ENCODE data around the gene KANSL1. TPM values are rescaled to one million over a fixed set of nuclear protein-coding genes. Genes with fewer than 3 reads are reported as not detected.

Gene KANSL1
- total RNA-seq, 3 donors from 2014 or later = 80.2 to 107 (median 88.8) TPM

DNA sequence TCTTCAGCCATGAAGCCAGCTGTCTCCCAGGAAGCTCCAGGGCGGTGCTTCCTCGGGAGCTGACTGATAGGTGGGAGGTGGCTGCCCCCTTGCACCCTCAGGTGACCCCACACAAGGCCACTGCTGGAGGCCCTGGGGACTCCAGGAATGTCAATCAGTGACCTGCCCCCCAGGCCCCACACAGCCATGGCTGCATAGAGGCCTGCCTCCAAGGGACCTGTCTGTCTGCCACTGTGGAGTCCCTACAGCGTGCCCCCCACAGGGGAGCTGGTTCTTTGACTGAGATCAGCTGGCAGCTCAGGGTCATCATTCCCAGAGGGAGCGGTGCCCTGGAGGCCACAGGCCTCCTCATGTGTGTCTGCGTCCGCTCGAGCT lies 180.1 kb downstream of the KANSL1 start:
- ATAC-seq (no peak), DNase-seq (peak in 1 of 3 donors; percentile 33)
- Histone ChIP-seq H3K4me3 (no peak overlapping the region), H3K36me3 (ENCODE audit: low read depth) (no peaks in the 10 kb centered on the region), H3K9me3 (no peaks in the 10 kb centered on the region), H3K4me1 (ENCODE audit: low read depth) (no peaks in the 10 kb centered on the region)
- no peak for TF ChIP-seq CTCF (IDR thresholded peaks at IDR 0.05)
- intact Hi-C loops (cut with DNase I, micrococcal nuclease) = no loop called here

DNA sequence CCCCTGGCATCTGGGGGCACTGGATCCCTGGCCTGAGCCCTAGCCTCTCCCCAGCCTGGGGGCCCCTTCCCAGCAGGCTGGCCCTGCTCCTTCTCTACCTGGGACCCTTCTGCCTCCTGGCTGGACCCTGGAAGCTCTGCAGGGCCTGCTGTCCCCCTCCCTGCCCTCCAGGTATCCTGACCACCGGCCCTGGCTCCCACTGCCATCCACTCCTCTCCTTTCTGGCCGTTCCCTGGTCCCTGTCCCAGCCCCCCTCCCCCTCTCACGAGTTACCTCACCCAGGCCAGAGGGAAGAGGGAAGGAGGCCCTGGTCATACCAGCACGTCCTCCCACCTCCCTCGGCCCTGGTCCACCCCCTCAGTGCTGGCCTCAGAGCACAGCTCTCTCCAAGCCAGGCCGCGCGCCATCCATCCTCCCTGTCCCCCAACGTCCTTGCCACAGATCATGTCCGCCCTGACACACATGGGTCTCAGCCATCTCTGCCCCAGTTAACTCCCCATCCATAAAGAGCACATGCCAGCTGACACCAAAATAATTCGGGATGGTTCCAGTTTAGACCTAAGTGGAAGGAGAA lies 180.6 kb downstream of the KANSL1 start:
- no peaks in the 10 kb centered on the region for H3K36me3 ChIP-seq (ENCODE audit: low read depth)
- ATAC-seq (no peak), DNase-seq (peak in 1 of 3 donors; percentile 33)
- intact Hi-C loops (cut with DNase I, micrococcal nuclease) = no loop called here
- H3K9me3 ChIP-seq = no peaks in the 10 kb centered on the region
- H3K4me1 ChIP-seq (ENCODE audit: low read depth) = no peaks in the 10 kb centered on the region
- H3K4me3 ChIP-seq = no peak overlapping the region
- no peak for TF ChIP-seq CTCF (IDR thresholded peaks at IDR 0.05)

DNA sequence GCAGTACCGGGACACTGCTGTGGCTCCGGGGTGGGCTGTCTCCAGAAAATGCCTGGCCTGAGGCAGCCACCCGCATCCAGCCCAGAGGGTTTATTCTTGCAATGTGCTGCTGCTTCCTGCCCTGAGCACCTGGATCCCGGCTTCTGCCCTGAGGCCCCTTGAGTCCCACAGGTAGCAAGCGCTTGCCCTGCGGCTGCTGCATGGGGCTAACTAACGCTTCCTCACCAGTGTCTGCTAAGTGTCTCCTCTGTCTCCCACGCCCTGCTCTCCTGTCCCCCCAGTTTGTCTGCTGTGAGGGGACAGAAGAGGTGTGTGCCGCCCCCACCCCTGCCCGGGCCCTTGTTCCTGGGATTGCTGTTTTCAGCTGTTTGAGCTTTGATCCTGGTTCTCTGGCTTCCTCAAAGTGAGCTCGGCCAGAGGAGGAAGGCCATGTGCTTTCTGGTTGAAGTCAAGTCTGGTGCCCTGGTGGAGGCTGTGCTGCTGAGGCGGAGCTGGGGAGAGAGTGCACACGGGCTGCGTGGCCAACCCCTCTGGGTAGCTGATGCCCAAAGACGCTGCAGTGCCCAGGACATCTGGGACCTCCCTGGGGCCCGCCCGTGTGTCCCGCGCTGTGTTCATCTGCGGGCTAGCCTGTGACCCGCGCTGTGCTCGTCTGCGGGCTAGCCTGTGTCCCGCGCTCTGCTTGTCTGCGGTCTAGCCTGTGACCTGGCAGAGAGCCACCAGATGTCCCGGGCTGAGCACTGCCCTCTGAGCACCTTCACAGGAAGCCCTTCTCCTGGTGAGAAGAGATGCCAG lies 181.3 kb downstream of the KANSL1 start:
- intact Hi-C loops (cut with DNase I, micrococcal nuclease) = no loop called here

DNA sequence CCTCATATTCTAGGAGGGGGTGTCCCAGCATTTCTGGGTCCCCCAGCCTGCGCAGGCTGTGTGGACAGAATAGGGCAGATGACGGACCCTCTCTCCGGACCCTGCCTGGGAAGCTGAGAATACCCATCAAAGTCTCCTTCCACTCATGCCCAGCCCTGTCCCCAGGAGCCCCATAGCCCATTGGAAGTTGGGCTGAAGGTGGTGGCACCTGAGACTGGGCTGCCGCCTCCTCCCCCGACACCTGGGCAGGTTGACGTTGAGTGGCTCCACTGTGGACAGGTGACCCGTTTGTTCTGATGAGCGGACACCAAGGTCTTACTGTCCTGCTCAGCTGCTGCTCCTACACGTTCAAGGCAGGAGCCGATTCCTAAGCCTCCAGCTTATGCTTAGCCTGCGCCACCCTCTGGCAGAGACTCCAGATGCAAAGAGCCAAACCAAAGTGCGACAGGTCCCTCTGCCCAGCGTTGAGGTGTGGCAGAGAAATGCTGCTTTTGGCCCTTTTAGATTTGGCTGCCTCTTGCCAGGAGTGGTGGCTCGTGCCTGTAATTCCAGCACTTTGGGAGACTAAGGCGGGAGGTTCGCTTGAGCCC lies 182.5 kb downstream of the KANSL1 start:
- intact Hi-C loops (cut with DNase I, micrococcal nuclease) = no loop called here
- ATAC-seq (peak; percentile 12), DNase-seq (peak in 1 of 3 donors; percentile 27)
- TF ChIP-seq CTCF (IDR thresholded peaks at IDR 0.05) = no peak
- no peaks in the 10 kb centered on the region for H3K4me1 ChIP-seq (ENCODE audit: low read depth)
- no peak overlapping the region for H3K4me3 ChIP-seq
- no peaks in the 10 kb centered on the region for H3K9me3 ChIP-seq
- no peaks in the 10 kb centered on the region for H3K36me3 ChIP-seq (ENCODE audit: low read depth)

More for the DNA sequence above, 181.3 kb downstream of the KANSL1 start:
- Histone ChIP-seq H3K36me3 (ENCODE audit: low read depth) (no peaks in the 10 kb centered on the region), H3K9me3 (no peaks in the 10 kb centered on the region), H3K4me3 (no peak overlapping the region), H3K4me1 (ENCODE audit: low read depth) (no peaks in the 10 kb centered on the region)
- DNase-seq (peak in 1 of 3 donors; percentile 45), ATAC-seq (no peak)
- no peak for TF ChIP-seq CTCF (IDR thresholded peaks at IDR 0.05)

- H3K4me3 ChIP-seq = no peak overlapping the region
- intact Hi-C loops (cut with DNase I, micrococcal nuclease) = loop anchor here in 1 of 2 donors (10.0 kb wide), 1 partner anchor 205 kb away; no protein-coding TSS in a partner anchor
- H3K36me3 ChIP-seq (ENCODE audit: low read depth) = no peaks in the 10 kb centered on the region
- no peak for TF ChIP-seq CTCF (IDR thresholded peaks at IDR 0.05)
- DNase-seq (peak in 1 of 3 donors; percentile 46), ATAC-seq (no peak)
- H3K4me1 ChIP-seq (ENCODE audit: low read depth) = no peaks in the 10 kb centered on the region
- no peaks in the 10 kb centered on the region for H3K9me3 ChIP-seq
Measured at GRCh38 chr17:46009681-46010596, 183.3 kb downstream of the KANSL1 start.
